SIG-M5 (cell line): Measurements from ENCODE around the gene HIBCH.
"Not testable (repeated sequence)": the region's sequence is repeated elsewhere in the genome, so short reads cannot be mapped to it uniquely, and the experiment has no call there.

Experiments used
- DNase-seq: peaks from one replicate; lab custom pipeline; 2025; lab: John Stamatoyannopoulos, UW

HIBCH gene

GRCh38 chr2:190235551-190236075, 84.0 kb downstream of the HIBCH start:
- DNase-seq: no peak

- no peak for DNase-seq
Observed at GRCh38 chr2:190235101-190235500, 84.5 kb downstream of the HIBCH start.

GRCh38 chr2:190223989-190224388, 95.6 kb downstream of the HIBCH start:
- not testable (repeated sequence) for DNase-seq

GRCh38 chr2:190222745-190223144, 96.9 kb downstream of the HIBCH start:
- DNase-seq: not testable (repeated sequence)

- no peak for DNase-seq
Observed at GRCh38 chr2:190221429-190221828, 98.2 kb downstream of the HIBCH start.

GRCh38 chr2:190219186-190219585, 100.4 kb downstream of the HIBCH start:
- no peak for DNase-seq

- no peak for DNase-seq
Observed at GRCh38 chr2:190217616-190218015, 102.0 kb downstream of the HIBCH start.

- no peak for DNase-seq
Observed at GRCh38 chr2:190216829-190217228, 102.8 kb downstream of the HIBCH start.

GRCh38 chr2:190215620-190216019, 104.0 kb downstream of the HIBCH start:
- DNase-seq: no peak

GRCh38 chr2:190214426-190215194, 105.0 kb downstream of the HIBCH start:
- DNase-seq: no peak

- no peak for DNase-seq
Observed at GRCh38 chr2:190213441-190214335, 105.9 kb downstream of the HIBCH start.

- no peak for DNase-seq
Observed at GRCh38 chr2:190210471-190210870, 109.2 kb downstream of the HIBCH start.

- DNase-seq: no peak
Observed at GRCh38 chr2:190209559-190209958, 110.1 kb downstream of the HIBCH start.

GRCh38 chr2:190207930-190208329, 111.7 kb downstream of the HIBCH start:
- DNase-seq: no peak

- DNase-seq: no peak
Observed at GRCh38 chr2:190205657-190206056, 114.0 kb downstream of the HIBCH start.

- DNase-seq: no peak
Observed at GRCh38 chr2:190202604-190203003, 117.0 kb downstream of the HIBCH start.

- DNase-seq: no peak
Observed at GRCh38 chr2:190202018-190202417, 117.6 kb downstream of the HIBCH start.

- no peak for DNase-seq
Observed at GRCh38 chr2:190200603-190201002, 119.0 kb downstream of the HIBCH start.

- DNase-seq: no peak
Observed at GRCh38 chr2:190199530-190199929, 120.1 kb downstream of the HIBCH start.

GRCh38 chr2:190199109-190199508, 120.5 kb downstream of the HIBCH start:
- no peak for DNase-seq

GRCh38 chr2:190197143-190197720, 122.4 kb downstream of the HIBCH start:
- DNase-seq: no peak

- no peak for DNase-seq
Observed at GRCh38 chr2:190190507-190191162, 129.0 kb downstream of the HIBCH start.
